A673 (cell line): ENCODE data around the gene NLGN1. TPM values are rescaled to one million over a fixed set of nuclear protein-coding genes. Genes with fewer than 3 reads are reported as not detected.

Source experiments
- BruUV-seq: library from RNA; stranded (reverse); fragments of 400-500 nt; replicated peaks from 2 replicates; lab custom pipeline; 2021; lab: Mats Ljungman, UMichigan
- CTCF ChIA-PET: fragments of 300-600 bp; sonication (Branson Sonifier 250); formaldehyde crosslinking; loops from one replicate; lab custom pipeline; 2022; ENCODE audit warnings: antibody characterized with exemption; lab: Charles Lee
- POLR2A ChIA-PET: fragments of 300-600 bp; sonication (Branson Sonifier 250); formaldehyde crosslinking; loops from one replicate; lab custom pipeline; 2022; ENCODE audit warnings: antibody characterized with exemption; ENCODE audit not compliant: low non-redundant PET; lab: Charles Lee
- DNase-seq: peaks from one replicate; pipeline ENCODE4 v3.0.0-alpha.2; 2015; ENCODE audit warnings: low spot score
- H3K27ac ChIP-seq: fragments of 200-600 bp; sonication (generic); 2 replicates; pipeline ENCODE4 v1.5.1; 2016; ENCODE audit warnings: mixed run types, low read depth, mild to moderate bottlenecking, mixed read lengths, antibody characterized with exemption, low read length; ENCODE audit not compliant: poor library complexity, severe bottlenecking
- H3K27me3 ChIP-seq: fragments of 200-600 bp; sonication (generic); replicated peaks from 2 replicates; pipeline ENCODE4 v1.6.1; 2017; ENCODE audit warnings: mixed run types, low read depth, mild to moderate bottlenecking, mixed read lengths, antibody characterized with exemption, low read length; ENCODE audit not compliant: insufficient read depth, poor library complexity
- H3K36me3 ChIP-seq: fragments of 200-600 bp; sonication (generic); 2 replicates; pipeline ENCODE4 v1.6.1; 2016; ENCODE audit warnings: mixed run types, mild to moderate bottlenecking, mixed read lengths, antibody characterized with exemption, low read length; ENCODE audit not compliant: insufficient read depth, poor library complexity, severe bottlenecking
- H3K4me1 ChIP-seq: fragments of 200-600 bp; sonication (generic); 2 replicates; pipeline ENCODE4 v1.6.1; 2017; ENCODE audit warnings: mixed run types, mild to moderate bottlenecking, mixed read lengths, antibody characterized with exemption, low read length; ENCODE audit not compliant: insufficient read depth, poor library complexity, severe bottlenecking
- H3K4me3 ChIP-seq: fragments of 200-600 bp; sonication (generic); 2 replicates; pipeline ENCODE4 v1.5.1; 2016; ENCODE audit warnings: low read depth, mixed run types, mild to moderate bottlenecking, mixed read lengths, low read length; ENCODE audit not compliant: poor library complexity, severe bottlenecking
- H3K9me3 ChIP-seq: fragments of 200-600 bp; sonication (generic); 2 replicates; pipeline ENCODE4 v1.6.1; 2016; ENCODE audit warnings: mixed run types, low read depth, mild to moderate bottlenecking, mixed read lengths, antibody characterized with exemption, low read length; ENCODE audit not compliant: poor library complexity, severe bottlenecking
- EZH2 ChIP-seq: fragments of 200-600 bp; sonication (generic); IDR thresholded peaks from 2 replicates; pipeline ENCODE4 v1.6.1; 2017; ENCODE audit warnings: borderline replicate concordance, low read depth, mild to moderate bottlenecking, mixed read lengths, antibody characterized with exemption, low read length; ENCODE audit not compliant: poor library complexity, severe bottlenecking
- intact Hi-C: fragments of 100-400 bp; cut with micrococcal nuclease; formaldehyde crosslinking; loops from one replicate; pipeline ENCODE4 v1.10.0; 2022; ENCODE audit not compliant: unreplicated experiment
- total RNA-seq: library from RNA; stranded (reverse); gene quantifications from 2 replicates; pipeline ENCODE4 v1.2.3, GENCODE V29; 2021
- TF ChIP-seq, protein P1 (sequence below): fragments of 300-800, 200-600 bp; sonication (generic); conservative IDR thresholded peaks from 2 replicates; pipeline ENCODE4 v1.5.1; 2017; ENCODE audit warnings: low read depth, mild to moderate bottlenecking, antibody characterized with exemption, low read length, moderate library complexity, mixed read lengths

Gene NLGN1
- total RNA-seq, 1 experiment from 2014 or later = 0.39 TPM

DNA sequence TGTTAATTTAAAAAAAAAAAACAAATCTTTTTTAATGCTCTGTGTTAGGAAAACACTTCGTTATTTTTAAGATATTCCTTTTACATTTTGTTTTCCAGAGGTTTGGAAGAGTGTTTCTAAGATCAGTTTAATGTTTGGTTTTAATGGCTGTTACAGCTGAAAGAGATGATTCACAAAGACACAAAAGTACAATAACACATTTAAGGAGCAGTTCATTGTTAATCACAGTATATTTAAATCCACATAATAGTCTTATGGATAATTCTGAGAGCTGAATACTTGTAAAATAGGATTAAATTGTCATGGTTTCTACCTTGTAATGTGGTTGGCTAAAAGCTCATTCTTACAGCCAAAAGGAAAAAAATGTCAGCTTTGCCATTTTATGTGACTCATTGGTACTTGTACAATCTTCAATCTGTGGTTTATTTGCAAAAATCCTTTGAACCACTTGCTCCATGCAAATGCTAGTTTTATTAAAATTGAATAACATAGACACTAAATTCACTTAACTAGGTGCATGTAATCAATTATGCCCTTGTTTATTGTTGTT, 426.4 kb downstream of the NLGN1 start:
- Histone ChIP-seq H3K4me3 (no peak overlapping the region), H3K4me1 (no peaks in the 10 kb centered on the region), H3K36me3 (no peaks in the 10 kb centered on the region), H3K27ac (no peak overlapping the region), H3K9me3 (no peaks in the 10 kb centered on the region), H3K27me3 (peaks cover 23% of the 10 kb centered on the region)
- ChIA-PET CTCF (no interaction called here), POLR2A (interaction anchor here (0.5 kb wide), 1 partner anchor 129 kb away, joined by 3 read pairs; no protein-coding TSS in a partner anchor)
- intact Hi-C loops = no loop called here
- no TSS peak for BruUV-seq
- TF ChIP-seq EZH2 = no peak
- TF ChIP-seq, protein P1, sequence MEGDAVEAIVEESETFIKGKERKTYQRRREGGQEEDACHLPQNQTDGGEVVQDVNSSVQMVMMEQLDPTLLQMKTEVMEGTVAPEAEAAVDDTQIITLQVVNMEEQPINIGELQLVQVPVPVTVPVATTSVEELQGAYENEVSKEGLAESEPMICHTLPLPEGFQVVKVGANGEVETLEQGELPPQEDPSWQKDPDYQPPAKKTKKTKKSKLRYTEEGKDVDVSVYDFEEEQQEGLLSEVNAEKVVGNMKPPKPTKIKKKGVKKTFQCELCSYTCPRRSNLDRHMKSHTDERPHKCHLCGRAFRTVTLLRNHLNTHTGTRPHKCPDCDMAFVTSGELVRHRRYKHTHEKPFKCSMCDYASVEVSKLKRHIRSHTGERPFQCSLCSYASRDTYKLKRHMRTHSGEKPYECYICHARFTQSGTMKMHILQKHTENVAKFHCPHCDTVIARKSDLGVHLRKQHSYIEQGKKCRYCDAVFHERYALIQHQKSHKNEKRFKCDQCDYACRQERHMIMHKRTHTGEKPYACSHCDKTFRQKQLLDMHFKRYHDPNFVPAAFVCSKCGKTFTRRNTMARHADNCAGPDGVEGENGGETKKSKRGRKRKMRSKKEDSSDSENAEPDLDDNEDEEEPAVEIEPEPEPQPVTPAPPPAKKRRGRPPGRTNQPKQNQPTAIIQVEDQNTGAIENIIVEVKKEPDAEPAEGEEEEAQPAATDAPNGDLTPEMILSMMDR = no peak
- DNase-seq = peak; percentile 54

DNA sequence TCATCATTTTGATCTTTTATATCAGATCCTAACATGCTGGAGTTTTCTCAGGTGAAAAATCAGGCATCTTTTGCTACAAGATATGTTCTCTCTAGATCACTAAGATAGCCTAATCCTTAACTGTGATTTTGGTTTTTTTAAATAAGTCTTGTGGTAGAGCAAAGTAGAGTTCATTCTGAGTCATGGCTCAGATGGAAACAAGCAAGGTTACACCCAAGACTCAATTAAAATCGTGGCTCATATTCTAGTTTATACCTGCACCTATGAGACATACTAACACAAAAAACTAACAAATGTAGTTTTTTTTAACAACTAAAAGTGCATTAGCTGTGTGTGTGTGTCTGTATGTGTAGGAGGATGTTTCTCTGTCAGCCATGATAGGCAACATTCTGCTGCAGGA, 428.2 kb downstream of the NLGN1 start:
- no peaks in the 10 kb centered on the region for H3K4me1 ChIP-seq
- no TSS peak for BruUV-seq
- POLR2A ChIA-PET = no interaction called here
- TF ChIP-seq EZH2 = no peak
- TF ChIP-seq, protein P1 = no peak
- intact Hi-C loops = no loop called here
- H3K36me3 ChIP-seq = no peaks in the 10 kb centered on the region
- H3K4me3 ChIP-seq = no peak overlapping the region
- no peaks in the 10 kb centered on the region for H3K9me3 ChIP-seq
- H3K27ac ChIP-seq = no peak overlapping the region
- peaks cover 23% of the 10 kb centered on the region for H3K27me3 ChIP-seq
- DNase-seq = no peak
- CTCF ChIA-PET = no interaction called here

DNA sequence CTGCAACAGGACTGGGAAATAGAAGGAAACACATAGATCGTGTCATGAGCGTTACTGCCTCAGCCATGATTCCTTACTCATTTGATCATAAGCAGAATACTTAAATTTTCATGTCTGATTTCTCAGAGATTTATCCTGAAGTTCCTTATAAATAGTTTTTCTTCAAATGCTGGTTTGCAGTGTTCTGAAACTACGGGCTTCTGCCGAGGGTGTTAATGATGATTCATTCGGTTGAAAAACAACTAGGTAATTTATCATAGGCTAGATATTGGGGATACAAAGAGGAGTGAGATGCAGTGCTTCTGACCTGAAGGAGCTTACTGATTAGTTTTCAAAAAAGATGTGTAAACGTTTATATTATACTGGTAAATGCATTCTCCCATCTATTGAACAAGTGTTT, 428.9 kb downstream of the NLGN1 start:
- no peak for DNase-seq
- intact Hi-C loops = no loop called here
- Histone ChIP-seq H3K9me3 (no peaks in the 10 kb centered on the region), H3K27ac (no peak overlapping the region), H3K4me1 (no peaks in the 10 kb centered on the region), H3K27me3 (peaks cover 19% of the 10 kb centered on the region), H3K4me3 (no peak overlapping the region), H3K36me3 (no peaks in the 10 kb centered on the region)
- no TSS peak for BruUV-seq
- ChIA-PET CTCF (no interaction called here), POLR2A (no interaction called here)
- TF ChIP-seq, protein P1 = no peak
- no peak for TF ChIP-seq EZH2
